PC-9 (cell line): ENCODE measurements around the gene CD19. TPM values are rescaled to one million over a fixed set of nuclear protein-coding genes. Genes with fewer than 3 reads are reported as not detected.

Experiments used
- BruUV-seq: library from RNA; stranded (reverse); fragments of 400-500 nt; replicated peaks from 2 replicates; lab custom pipeline; 2021; lab: Mats Ljungman, UMichigan
- CTCF ChIA-PET: fragments of 300-600 bp; sonication (Branson Sonifier 250); formaldehyde crosslinking; loops from one replicate; lab custom pipeline; 2022; ENCODE audit warnings: antibody characterized with exemption; lab: Charles Lee
- POLR2A ChIA-PET: fragments of 300-600 bp; sonication (Branson Sonifier 250); formaldehyde crosslinking; loops from one replicate; lab custom pipeline; 2022; ENCODE audit warnings: antibody characterized with exemption; ENCODE audit not compliant: unreplicated experiment; lab: Charles Lee
- DNase-seq, 2 experiments: peaks; one replicate each; pipeline versions ENCODE4 v3.0.0 to v3.0.0-alpha.2; 2015 to 2022; ENCODE audit warnings: mixed read lengths in 1 of 2
- H2AFZ ChIP-seq: fragments of 200-600 bp; sonication (generic); 2 replicates; pipeline ENCODE4 v1.8.1; 2017; ENCODE audit warnings: antibody characterized with exemption
- H3F3A ChIP-seq: fragments of 200-600 bp; sonication (generic); 2 replicates; pipeline ENCODE4 v1.8.1; 2017; ENCODE audit warnings: antibody characterized with exemption, mild to moderate bottlenecking, low read depth; ENCODE audit not compliant: insufficient read depth
- H3K27ac ChIP-seq: fragments of 200-600 bp; sonication (generic); 2 replicates; pipeline ENCODE4 v1.6.1; 2016; ENCODE audit warnings: mixed run types
- H3K27me3 ChIP-seq: fragments of 200-600 bp; sonication (generic); 2 replicates; pipeline ENCODE4 v1.6.1; 2016; ENCODE audit warnings: low read depth, mixed run types; ENCODE audit not compliant: insufficient read depth
- H3K36me3 ChIP-seq: fragments of 200-600 bp; sonication (generic); 2 replicates; pipeline ENCODE4 v1.6.1; 2016; ENCODE audit warnings: low read depth, mixed run types
- H3K4me1 ChIP-seq: fragments of 200-600 bp; sonication (generic); replicated peaks from 2 replicates; pipeline ENCODE4 v1.6.1; 2016; ENCODE audit warnings: mixed run types; ENCODE audit not compliant: insufficient read depth
- H3K4me2 ChIP-seq: fragments of 200-600 bp; sonication (generic); 2 replicates; pipeline ENCODE4 v1.6.1; 2017; ENCODE audit warnings: mixed run types
- H3K4me3 ChIP-seq: fragments of 200-600 bp; sonication (generic); 2 replicates; pipeline ENCODE4 v1.6.1; 2016; ENCODE audit warnings: mixed run types
- H3K79me2 ChIP-seq: fragments of 200-600 bp; sonication (generic); 2 replicates; pipeline ENCODE4 v1.6.1; 2017; ENCODE audit warnings: low read depth, mixed run types
- H3K9me2 ChIP-seq: fragments of 200-600 bp; sonication (generic); 2 replicates; pipeline ENCODE4 v1.8.1; 2017; ENCODE audit warnings: mild to moderate bottlenecking; ENCODE audit not compliant: insufficient read depth
- H3K9me3 ChIP-seq: fragments of 200-600 bp; sonication (generic); 2 replicates; pipeline ENCODE4 v1.8.1; 2016; ENCODE audit warnings: low read depth; ENCODE audit not compliant: insufficient read depth
- H4K20me1 ChIP-seq: fragments of 200-600 bp; sonication (generic); 2 replicates; pipeline ENCODE4 v1.8.1; 2017; ENCODE audit not compliant: insufficient read depth
- EZH2 ChIP-seq: fragments of 200-600 bp; sonication (generic); IDR thresholded peaks from 2 replicates; pipeline ENCODE4 v1.8.0; 2017; ENCODE audit warnings: antibody characterized with exemption, low read depth
- intact Hi-C: fragments of 100-400 bp; cut with micrococcal nuclease; formaldehyde crosslinking; loops from one replicate; pipeline ENCODE4 v1.10.0; 2022; ENCODE audit not compliant: unreplicated experiment
- total RNA-seq: library from RNA; stranded (reverse); gene quantifications from 2 replicates; pipeline ENCODE4 v1.2.3, GENCODE V29; 2021
- TF ChIP-seq, protein P1 (sequence below): fragments of 200-600 bp; sonication (generic); conservative IDR thresholded peaks from 2 replicates; pipeline ENCODE4 v1.6.1; 2017; ENCODE audit warnings: mixed run types, antibody characterized with exemption, mild to moderate bottlenecking, moderate library complexity

The CD19 gene
- total RNA-seq, 1 experiment from 2014 or later = not detected

DNA sequence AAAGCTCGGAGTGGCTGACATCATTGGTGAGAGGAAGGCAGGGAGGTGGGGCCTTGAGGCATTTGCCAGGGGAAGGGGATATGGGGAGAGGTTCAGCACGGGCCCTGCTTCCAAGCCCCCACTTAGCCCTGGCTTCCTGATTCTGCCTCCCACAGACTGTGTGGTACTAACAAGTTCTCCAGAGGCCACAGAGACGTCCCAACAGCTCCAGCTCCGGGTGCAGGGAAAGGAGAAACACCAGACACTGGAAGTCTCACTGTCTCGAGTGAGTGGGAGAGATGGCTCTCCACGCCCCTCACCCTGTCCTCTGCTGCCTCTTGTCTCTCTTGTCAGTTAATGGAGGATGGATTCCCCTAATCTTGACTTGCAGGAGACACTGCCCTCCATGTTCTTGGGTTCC lies 27.1 kb downstream of the CD19 start:
- H3K9me3 ChIP-seq = no peaks in the 10 kb centered on the region
- no peak overlapping the region for H3K4me3 ChIP-seq
- peaks cover 4% of the 10 kb centered on the region; the same call in 1 of the 2 replicates for H3F3A ChIP-seq
- POLR2A ChIA-PET = no interaction called here
- no peaks in the 10 kb centered on the region for H3K79me2 ChIP-seq
- H3K9me2 ChIP-seq = no peaks in the 10 kb centered on the region
- intact Hi-C loops = no loop called here
- no peaks in the 10 kb centered on the region for H4K20me1 ChIP-seq
- BruUV-seq = no TSS peak
- no peak overlapping the region for H3K4me2 ChIP-seq
- TF ChIP-seq EZH2 = no peak
- TF ChIP-seq, protein P1, sequence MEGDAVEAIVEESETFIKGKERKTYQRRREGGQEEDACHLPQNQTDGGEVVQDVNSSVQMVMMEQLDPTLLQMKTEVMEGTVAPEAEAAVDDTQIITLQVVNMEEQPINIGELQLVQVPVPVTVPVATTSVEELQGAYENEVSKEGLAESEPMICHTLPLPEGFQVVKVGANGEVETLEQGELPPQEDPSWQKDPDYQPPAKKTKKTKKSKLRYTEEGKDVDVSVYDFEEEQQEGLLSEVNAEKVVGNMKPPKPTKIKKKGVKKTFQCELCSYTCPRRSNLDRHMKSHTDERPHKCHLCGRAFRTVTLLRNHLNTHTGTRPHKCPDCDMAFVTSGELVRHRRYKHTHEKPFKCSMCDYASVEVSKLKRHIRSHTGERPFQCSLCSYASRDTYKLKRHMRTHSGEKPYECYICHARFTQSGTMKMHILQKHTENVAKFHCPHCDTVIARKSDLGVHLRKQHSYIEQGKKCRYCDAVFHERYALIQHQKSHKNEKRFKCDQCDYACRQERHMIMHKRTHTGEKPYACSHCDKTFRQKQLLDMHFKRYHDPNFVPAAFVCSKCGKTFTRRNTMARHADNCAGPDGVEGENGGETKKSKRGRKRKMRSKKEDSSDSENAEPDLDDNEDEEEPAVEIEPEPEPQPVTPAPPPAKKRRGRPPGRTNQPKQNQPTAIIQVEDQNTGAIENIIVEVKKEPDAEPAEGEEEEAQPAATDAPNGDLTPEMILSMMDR = no peak
- DNase-seq = no peak
- peaks cover 17% of the 10 kb centered on the region for H3K36me3 ChIP-seq
- no peak overlapping the region for H2AFZ ChIP-seq
- no peaks in the 10 kb centered on the region for H3K4me1 ChIP-seq
- H3K27me3 ChIP-seq = no peaks in the 10 kb centered on the region
- no peak overlapping the region for H3K27ac ChIP-seq
- CTCF ChIA-PET = no interaction called here

DNA sequence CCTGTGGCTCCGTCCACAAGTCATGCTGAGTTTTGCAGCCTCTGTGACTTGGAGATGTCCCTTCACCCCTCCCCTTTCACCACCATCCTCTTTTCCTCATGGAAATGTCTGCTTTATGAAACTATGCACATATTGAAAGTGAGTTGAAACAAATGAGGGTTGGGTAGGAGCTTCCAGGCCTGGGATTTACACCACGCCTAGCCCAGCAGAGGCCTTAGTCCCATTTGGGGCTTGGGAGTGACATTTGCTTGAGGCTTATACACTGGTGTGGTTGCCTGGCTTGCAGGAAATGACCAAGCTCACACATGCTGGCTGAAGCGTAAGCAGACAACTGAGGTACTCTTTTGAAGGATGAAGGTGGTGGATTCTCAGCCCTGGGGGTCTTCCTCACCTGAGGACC lies 32.3 kb downstream of the CD19 start:
- POLR2A ChIA-PET = no interaction called here
- H3K27me3 ChIP-seq = no peaks in the 10 kb centered on the region
- DNase-seq = no peak
- TF ChIP-seq, protein P1 = no peak
- TF ChIP-seq EZH2 = no peak
- no peak overlapping the region for H3K4me2 ChIP-seq
- H3F3A ChIP-seq = peaks cover 13% of the 10 kb centered on the region; the same call in 1 of the 2 replicates
- no peak overlapping the region for H2AFZ ChIP-seq
- H3K79me2 ChIP-seq = no peaks in the 10 kb centered on the region
- H3K9me3 ChIP-seq = no peaks in the 10 kb centered on the region
- H3K4me3 ChIP-seq = no peak overlapping the region
- CTCF ChIA-PET = no interaction called here
- BruUV-seq = no TSS peak
- no peak overlapping the region for H3K27ac ChIP-seq
- H3K9me2 ChIP-seq = no peaks in the 10 kb centered on the region
- no peaks in the 10 kb centered on the region for H4K20me1 ChIP-seq
- no peaks in the 10 kb centered on the region for H3K4me1 ChIP-seq
- intact Hi-C loops = no loop called here
- no peaks in the 10 kb centered on the region for H3K36me3 ChIP-seq

DNA sequence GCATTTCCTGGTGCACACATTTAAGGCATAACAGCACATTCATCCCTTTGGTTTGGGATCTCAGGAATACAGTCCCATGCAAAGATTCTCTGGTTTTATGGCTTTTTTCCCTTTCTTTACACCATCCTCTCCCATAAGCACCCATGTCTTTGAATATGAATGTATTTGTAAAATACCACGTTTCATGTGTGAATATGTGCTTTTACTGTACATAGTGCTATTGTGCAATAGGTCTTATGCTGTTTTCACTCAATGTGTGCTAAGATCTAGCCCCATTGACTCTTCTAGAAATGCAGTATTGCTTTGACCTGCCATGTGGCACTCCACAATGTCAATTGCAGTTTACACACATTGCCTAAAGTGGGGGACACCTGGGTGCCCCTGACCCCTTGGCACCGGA lies 32.7 kb downstream of the CD19 start:
- no peak overlapping the region for H3K4me2 ChIP-seq
- H3K4me3 ChIP-seq = no peak overlapping the region
- H3K79me2 ChIP-seq = no peaks in the 10 kb centered on the region
- H3K27ac ChIP-seq = no peak overlapping the region
- ChIA-PET CTCF (no interaction called here), POLR2A (no interaction called here)
- peaks cover 13% of the 10 kb centered on the region; the same call in 1 of the 2 replicates for H3F3A ChIP-seq
- no peak overlapping the region for H2AFZ ChIP-seq
- no peaks in the 10 kb centered on the region for H3K9me2 ChIP-seq
- intact Hi-C loops = no loop called here
- TF ChIP-seq EZH2 = no peak
- TF ChIP-seq, protein P1 = no peak
- H3K4me1 ChIP-seq = no peaks in the 10 kb centered on the region
- H4K20me1 ChIP-seq = no peaks in the 10 kb centered on the region
- DNase-seq = no peak
- BruUV-seq = no TSS peak
- H3K27me3 ChIP-seq = no peaks in the 10 kb centered on the region
- H3K9me3 ChIP-seq = no peaks in the 10 kb centered on the region
- H3K36me3 ChIP-seq = no peaks in the 10 kb centered on the region
